OCI-LY1 (cell line): ENCODE data around the gene CUBN.

ENCODE experiments used
- H2AFZ ChIP-seq: fragments of 200-600 bp; sonication (generic), shearing (Covaris generic); 2 replicates; pipeline ENCODE4 v1.6.0; 2014; ENCODE audit warnings: antibody characterized with exemption, mild to moderate bottlenecking, low read length
- H3F3A ChIP-seq: fragments of 200-600 bp; sonication (generic), shearing (Covaris generic); 2 replicates; pipeline ENCODE4 v1.6.0; 2014; ENCODE audit warnings: mild to moderate bottlenecking, antibody characterized with exemption, low read length, moderate library complexity; ENCODE audit not compliant: insufficient read depth
- H3K27ac ChIP-seq: fragments of 200-600 bp; sonication (generic); 2 replicates; pipeline ENCODE4 v1.5.1; 2014; ENCODE audit warnings: low read length, mixed run types, mild to moderate bottlenecking, low read depth; ENCODE audit not compliant: poor library complexity, severe bottlenecking
- H3K27me3 ChIP-seq: fragments of 200-600 bp; sonication (generic); 2 replicates; pipeline ENCODE4 v1.6.0; 2014; ENCODE audit warnings: antibody characterized with exemption, mild to moderate bottlenecking, low read length, moderate library complexity; ENCODE audit not compliant: insufficient read depth
- H3K36me3 ChIP-seq: fragments of 200-600 bp; sonication (generic); 2 replicates; pipeline ENCODE4 v1.6.1; 2014; ENCODE audit warnings: mild to moderate bottlenecking, antibody characterized with exemption, low read length, moderate library complexity, mixed read lengths; ENCODE audit not compliant: insufficient read depth
- H3K4me1 ChIP-seq: fragments of 200-600 bp; sonication (generic); 2 replicates; pipeline ENCODE4 v1.5.1; 2014; ENCODE audit warnings: mild to moderate bottlenecking, low read length, moderate library complexity; ENCODE audit not compliant: insufficient read depth, severe bottlenecking
- H3K4me2 ChIP-seq: fragments of 200-600 bp; sonication (generic), shearing (Covaris generic); 2 replicates; pipeline ENCODE4 v1.6.1; 2014; ENCODE audit warnings: low read length
- H3K4me3 ChIP-seq: fragments of 200-600 bp; sonication (generic); 2 replicates; pipeline ENCODE4 v1.5.1; 2014; ENCODE audit warnings: low read length, low read depth, mild to moderate bottlenecking, mixed read lengths; ENCODE audit not compliant: poor library complexity, severe bottlenecking
- H3K79me2 ChIP-seq: fragments of 200-600 bp; shearing (Covaris generic); 2 replicates; pipeline ENCODE4 v1.6.1; 2016; ENCODE audit warnings: mixed run types, low read length, mixed read lengths; ENCODE audit not compliant: insufficient read depth
- H3K9ac ChIP-seq: fragments of 200-600 bp; sonication (generic), shearing (Covaris generic); 2 replicates; pipeline ENCODE4 v1.6.1; 2014; ENCODE audit warnings: mild to moderate bottlenecking, low read length, mixed read lengths
- H3K9me2 ChIP-seq: fragments of 200-600 bp; sonication (generic), shearing (Covaris generic); 2 replicates; pipeline ENCODE4 v1.6.1; 2014; ENCODE audit warnings: low read depth, mild to moderate bottlenecking, low read length, mixed read lengths
- H3K9me3 ChIP-seq: fragments of 200-600 bp; shearing (Covaris generic); 2 replicates; pipeline ENCODE4 v1.6.1; 2014; ENCODE audit warnings: low read length, mixed read lengths
- H4K20me1 ChIP-seq: fragments of 200-600 bp; sonication (generic), shearing (Covaris generic); 2 replicates; pipeline ENCODE4 v1.6.0; 2016; ENCODE audit warnings: mild to moderate bottlenecking, low read length; ENCODE audit not compliant: insufficient read depth
- EZH2 ChIP-seq: fragments of 200-600 bp; sonication (generic), shearing (Covaris generic); IDR thresholded peaks from 2 replicates; pipeline ENCODE4 v1.8.0; 2017; ENCODE audit warnings: borderline replicate concordance, mixed run types, mild to moderate bottlenecking, antibody characterized with exemption, low read length, moderate library complexity, mixed read lengths
- TF ChIP-seq, protein P1 (sequence below): fragments of 200-600 bp; sonication (generic), shearing (Covaris generic); IDR thresholded peaks from 2 replicates; pipeline ENCODE4 v1.5.1; 2017; ENCODE audit warnings: mild to moderate bottlenecking, antibody characterized with exemption, low read length, moderate library complexity, mixed read lengths

CUBN gene

DNA sequence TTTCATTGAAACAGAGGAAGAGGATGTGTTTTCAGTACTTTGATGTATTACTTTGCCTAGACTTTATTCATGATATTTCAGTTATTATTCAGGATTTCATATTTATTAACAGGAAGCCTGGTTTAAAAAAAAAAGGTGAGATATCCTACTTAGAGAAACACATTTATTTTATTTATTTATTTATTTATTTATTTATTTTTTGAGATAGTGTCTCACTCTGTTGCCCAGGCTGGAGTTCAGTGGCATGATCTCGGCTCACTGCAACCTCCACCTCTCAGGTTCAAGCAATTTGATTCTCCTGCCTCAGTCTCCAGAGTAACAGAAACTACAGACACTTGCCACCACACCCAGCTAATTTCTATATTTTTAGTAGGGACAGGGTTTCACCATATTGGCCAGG lies 47.4 kb upstream of the CUBN start:
- Histone ChIP-seq H3K9me3 (no peaks in the 10 kb centered on the region), H3K9me2 (no peaks in the 10 kb centered on the region), H3K79me2 (no peaks in the 10 kb centered on the region), H3F3A (no peaks in the 10 kb centered on the region), H3K27ac (no peak overlapping the region), H3K4me3 (no peak overlapping the region), H3K9ac (no peak overlapping the region), H3K4me2 (no peak overlapping the region), H3K36me3 (no peaks in the 10 kb centered on the region), H4K20me1 (no peaks in the 10 kb centered on the region), H2AFZ (no peak overlapping the region), H3K27me3 (no peaks in the 10 kb centered on the region), H3K4me1 (no peaks in the 10 kb centered on the region)
- TF ChIP-seq EZH2 = no peak
- TF ChIP-seq, protein P1, sequence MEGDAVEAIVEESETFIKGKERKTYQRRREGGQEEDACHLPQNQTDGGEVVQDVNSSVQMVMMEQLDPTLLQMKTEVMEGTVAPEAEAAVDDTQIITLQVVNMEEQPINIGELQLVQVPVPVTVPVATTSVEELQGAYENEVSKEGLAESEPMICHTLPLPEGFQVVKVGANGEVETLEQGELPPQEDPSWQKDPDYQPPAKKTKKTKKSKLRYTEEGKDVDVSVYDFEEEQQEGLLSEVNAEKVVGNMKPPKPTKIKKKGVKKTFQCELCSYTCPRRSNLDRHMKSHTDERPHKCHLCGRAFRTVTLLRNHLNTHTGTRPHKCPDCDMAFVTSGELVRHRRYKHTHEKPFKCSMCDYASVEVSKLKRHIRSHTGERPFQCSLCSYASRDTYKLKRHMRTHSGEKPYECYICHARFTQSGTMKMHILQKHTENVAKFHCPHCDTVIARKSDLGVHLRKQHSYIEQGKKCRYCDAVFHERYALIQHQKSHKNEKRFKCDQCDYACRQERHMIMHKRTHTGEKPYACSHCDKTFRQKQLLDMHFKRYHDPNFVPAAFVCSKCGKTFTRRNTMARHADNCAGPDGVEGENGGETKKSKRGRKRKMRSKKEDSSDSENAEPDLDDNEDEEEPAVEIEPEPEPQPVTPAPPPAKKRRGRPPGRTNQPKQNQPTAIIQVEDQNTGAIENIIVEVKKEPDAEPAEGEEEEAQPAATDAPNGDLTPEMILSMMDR = no peak

GRCh38 chr10:17176091-17176490 lies 46.5 kb upstream of the CUBN start:
- Histone ChIP-seq H3K9ac (no peak overlapping the region), H3K27ac (no peak overlapping the region), H3K4me3 (no peak overlapping the region), H4K20me1 (no peaks in the 10 kb centered on the region), H3K4me2 (no peak overlapping the region), H2AFZ (no peak overlapping the region), H3F3A (no peaks in the 10 kb centered on the region), H3K9me3 (no peaks in the 10 kb centered on the region), H3K4me1 (no peaks in the 10 kb centered on the region), H3K79me2 (no peaks in the 10 kb centered on the region), H3K9me2 (no peaks in the 10 kb centered on the region), H3K36me3 (no peaks in the 10 kb centered on the region), H3K27me3 (no peaks in the 10 kb centered on the region)
- TF ChIP-seq, protein P1 = no peak
- no peak for TF ChIP-seq EZH2

- TF ChIP-seq EZH2 = no peak
- TF ChIP-seq, protein P1 = no peak
- H3K9ac ChIP-seq = no peak overlapping the region
- no peak overlapping the region for H3K27ac ChIP-seq
- H3K27me3 ChIP-seq = no peaks in the 10 kb centered on the region
- no peaks in the 10 kb centered on the region for H4K20me1 ChIP-seq
- H3K9me3 ChIP-seq = no peaks in the 10 kb centered on the region
- no peak overlapping the region for H3K4me2 ChIP-seq
- H3K4me3 ChIP-seq = no peak overlapping the region
- H3K4me1 ChIP-seq = no peaks in the 10 kb centered on the region
- no peaks in the 10 kb centered on the region for H3K36me3 ChIP-seq
- H3K9me2 ChIP-seq = no peaks in the 10 kb centered on the region
- H3F3A ChIP-seq = no peaks in the 10 kb centered on the region
- no peak overlapping the region for H2AFZ ChIP-seq
- no peaks in the 10 kb centered on the region for H3K79me2 ChIP-seq
Measured at GRCh38 chr10:17175551-17175950, 45.9 kb upstream of the CUBN start.
